ENCODE measurements around the gene HMGCL. TPM values are rescaled to one million over a fixed set of nuclear protein-coding genes. Genes with fewer than 3 reads are reported as not detected.
"Not testable (repeated sequence)": the region's sequence is repeated elsewhere in the genome, so short reads cannot be mapped to it uniquely, and the experiment has no call there.

The HMGCL gene
- total RNA-seq, 1 experiment from 2014 or later, result 30.8 TPM

GRCh38 chr1:23787701-23788100 is 37.5 kb downstream of the HMGCL start:
- Histone ChIP-seq H3K9me3 (ENCODE audit: control insufficient read depth, insufficient read depth, low read depth, low read length) (no peaks in the 10 kb centered on the region), H3K4me1 (ENCODE audit: control insufficient read depth, insufficient read depth, low read length) (peaks cover 13% of the 10 kb centered on the region), H3K36me3 (ENCODE audit: control insufficient read depth, insufficient read depth, low read length) (peaks cover 17% of the 10 kb centered on the region), H3K27ac (ENCODE audit: low read length) (no peak overlapping the region), H3K4me3 (ENCODE audit: low read depth in 2 of 2, low read length in 2 of 2) (no peak overlapping the region), H3K27me3 (ENCODE audit: control insufficient read depth, insufficient read depth, low read length) (no peaks in the 10 kb centered on the region)
- no peak for ATAC-seq
- POLR2A ChIA-PET, result no interaction called here
- CTCF ChIA-PET, result no interaction called here
- TSS peak; percentile 52 for BruUV-seq (replicated peaks)
- intact Hi-C loops (cut with micrococcal nuclease; ENCODE audit: unreplicated experiment), result no loop called here
- in situ Hi-C loops (cut with HindIII; ENCODE audit: low pct_unique_long_range_greater_than_20kb, low sequenced_read_pairs), result no loop called here
- DNase-seq (ENCODE audit: low read depth, low spot score), result no peak
- no peak for TF ChIP-seq REST (IDR thresholded peaks at IDR 0.05; ENCODE audit: insufficient read depth in 1 of 2, low read depth in 2 of 2, low read length in 1 of 2)
- no peak for TF ChIP-seq SIN3A (IDR thresholded peaks at IDR 0.05; ENCODE audit: borderline replicate concordance, insufficient read depth, low read depth, low read length)

GRCh38 chr1:23784846-23785245 is 40.4 kb downstream of the HMGCL start:
- H3K9me3 ChIP-seq (ENCODE audit: control insufficient read depth, insufficient read depth, low read depth, low read length), result no peaks in the 10 kb centered on the region
- H3K36me3 ChIP-seq (ENCODE audit: control insufficient read depth, insufficient read depth, low read length), result peaks cover 17% of the 10 kb centered on the region
- BruUV-seq (replicated peaks), result no TSS peak
- TF ChIP-seq POLR2AphosphoS5 (IDR thresholded peaks at IDR 0.05; ENCODE audit: low read depth, low read length) (no peak), SIN3A (IDR thresholded peaks at IDR 0.05; ENCODE audit: borderline replicate concordance, insufficient read depth, low read depth, low read length) (no peak), REST (IDR thresholded peaks at IDR 0.05; ENCODE audit: insufficient read depth in 1 of 2, low read depth in 2 of 2, low read length in 1 of 2) (no peak)
- H3K27me3 ChIP-seq (ENCODE audit: control insufficient read depth, insufficient read depth, low read length), result no peaks in the 10 kb centered on the region
- ChIA-PET CTCF (no interaction called here), POLR2A (no interaction called here)
- no peak overlapping the region for H3K27ac ChIP-seq (ENCODE audit: low read length)
- ATAC-seq (no peak), DNase-seq (ENCODE audit: low read depth, low spot score) (no peak)
- no peak overlapping the region for H3K4me3 ChIP-seq (ENCODE audit: low read depth in 2 of 2, low read length in 2 of 2)
- in situ Hi-C loops (cut with HindIII; ENCODE audit: low pct_unique_long_range_greater_than_20kb, low sequenced_read_pairs) (no loop called here), intact Hi-C loops (cut with micrococcal nuclease; ENCODE audit: unreplicated experiment) (no loop called here)
- H3K4me1 ChIP-seq (ENCODE audit: control insufficient read depth, insufficient read depth, low read length), result peaks cover 10% of the 10 kb centered on the region

- ChIA-PET POLR2A (interaction anchor here (1.6 kb wide), 1 partner anchor 19 kb away, joined by 12 read pairs; no protein-coding TSS in a partner anchor), CTCF (interaction anchor here (0.7 kb wide), 1 partner anchor 55 kb away, joined by 4 read pairs; no protein-coding TSS in a partner anchor)
- H3K4me1 ChIP-seq (ENCODE audit: control insufficient read depth, insufficient read depth, low read length); ATAC-seq; DNase-seq (ENCODE audit: low read depth, low spot score); H3K27me3 ChIP-seq (ENCODE audit: control insufficient read depth, insufficient read depth, low read length); H3K4me3 ChIP-seq (ENCODE audit: low read depth in 2 of 2, low read length in 2 of 2); BruUV-seq (replicated peaks); H3K9me3 ChIP-seq (ENCODE audit: control insufficient read depth, insufficient read depth, low read depth, low read length); in situ Hi-C loops (cut with HindIII; ENCODE audit: low pct_unique_long_range_greater_than_20kb, low sequenced_read_pairs); H3K27ac ChIP-seq (ENCODE audit: low read length); intact Hi-C loops (cut with micrococcal nuclease; ENCODE audit: unreplicated experiment): not testable (repeated sequence)
- peaks cover 17% of the 10 kb centered on the region for H3K36me3 ChIP-seq (ENCODE audit: control insufficient read depth, insufficient read depth, low read length)
Observed at GRCh38 chr1:23783141-23783540, 42.1 kb downstream of the HMGCL start.
